Esophagus squamous epithelium (tissue), 4 donors: ENCODE measurements around the gene GNA12.

Experiments
- POLR2A ChIP-seq, 4 donors: fragments of 450-650 bp; IDR thresholded peaks; one replicate each; pipeline ENCODE4 v1.6.1; 2017; ENCODE audit warnings: antibody characterized with exemption in 4 of 4, mild to moderate bottlenecking in 4 of 4, moderate library complexity in 3 of 4
- TF ChIP-seq, protein P1 (sequence below), 6 experiments: fragments of 450-650 bp in 4 of 6; fragments of 200-600 bp in 2 of 6; sonication (generic) in 2 of 6; IDR thresholded peaks; one replicate each; pipeline ENCODE4 v1.5.1; 2016 to 2019; ENCODE audit warnings: antibody characterized with exemption in 6 of 6, mild to moderate bottlenecking in 4 of 6, moderate library complexity in 4 of 6

DNA sequence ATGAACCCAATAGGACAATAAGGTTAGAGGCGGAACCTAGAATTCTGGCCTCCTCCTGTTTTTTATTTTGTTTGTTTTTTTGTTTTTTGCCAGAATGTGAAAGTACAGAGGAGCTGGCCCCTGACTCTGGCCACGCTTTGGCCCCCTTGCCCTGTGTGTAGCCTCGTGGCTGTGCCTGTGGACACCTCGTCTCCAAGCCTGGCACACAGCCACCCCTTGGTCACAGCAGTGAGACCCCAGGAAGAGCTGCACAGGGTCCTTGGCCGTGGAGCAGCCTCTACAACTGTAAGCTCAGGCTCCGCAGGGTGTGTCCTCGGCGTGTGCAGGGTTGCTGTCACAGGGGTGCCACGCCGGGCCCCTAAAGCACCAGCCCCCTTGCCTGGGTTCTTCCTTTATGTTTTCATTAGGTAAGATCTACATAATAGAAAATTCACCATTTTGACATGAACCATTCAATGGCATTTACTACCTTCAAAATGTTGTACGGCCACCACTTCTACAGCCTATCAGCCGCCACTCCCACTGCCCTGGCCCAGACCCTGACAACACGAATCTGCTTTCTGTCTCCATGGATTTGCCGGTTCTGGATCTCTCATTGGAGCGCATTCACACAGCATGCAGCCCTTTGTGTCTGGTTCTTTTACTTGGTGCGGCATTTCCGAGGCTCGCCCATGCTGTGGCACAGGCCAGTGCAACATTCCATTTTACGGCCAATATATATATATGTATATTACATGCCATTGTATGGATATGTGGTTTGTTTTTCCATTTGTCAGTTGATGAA, 105.2 kb downstream of the GNA12 start:
- TF ChIP-seq, protein P1, sequence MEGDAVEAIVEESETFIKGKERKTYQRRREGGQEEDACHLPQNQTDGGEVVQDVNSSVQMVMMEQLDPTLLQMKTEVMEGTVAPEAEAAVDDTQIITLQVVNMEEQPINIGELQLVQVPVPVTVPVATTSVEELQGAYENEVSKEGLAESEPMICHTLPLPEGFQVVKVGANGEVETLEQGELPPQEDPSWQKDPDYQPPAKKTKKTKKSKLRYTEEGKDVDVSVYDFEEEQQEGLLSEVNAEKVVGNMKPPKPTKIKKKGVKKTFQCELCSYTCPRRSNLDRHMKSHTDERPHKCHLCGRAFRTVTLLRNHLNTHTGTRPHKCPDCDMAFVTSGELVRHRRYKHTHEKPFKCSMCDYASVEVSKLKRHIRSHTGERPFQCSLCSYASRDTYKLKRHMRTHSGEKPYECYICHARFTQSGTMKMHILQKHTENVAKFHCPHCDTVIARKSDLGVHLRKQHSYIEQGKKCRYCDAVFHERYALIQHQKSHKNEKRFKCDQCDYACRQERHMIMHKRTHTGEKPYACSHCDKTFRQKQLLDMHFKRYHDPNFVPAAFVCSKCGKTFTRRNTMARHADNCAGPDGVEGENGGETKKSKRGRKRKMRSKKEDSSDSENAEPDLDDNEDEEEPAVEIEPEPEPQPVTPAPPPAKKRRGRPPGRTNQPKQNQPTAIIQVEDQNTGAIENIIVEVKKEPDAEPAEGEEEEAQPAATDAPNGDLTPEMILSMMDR (IDR thresholded peaks at IDR 0.05), result no peak
- TF ChIP-seq POLR2A (IDR thresholded peaks at IDR 0.05), result no peak
